ENCODE results near the gene FHAD1. TPM values are rescaled to one million over a fixed set of nuclear protein-coding genes. Genes with fewer than 3 reads are reported as not detected.

Gene FHAD1
- total and polyA plus RNA-seq, 4 donors = under 0.01 to 0.13 (median 0.05) TPM; not detected in 1

- Histone ChIP-seq H3K27me3 (ENCODE audit: control insufficient read depth in 4 of 4, insufficient read depth in 4 of 4, low read length in 3 of 4) (no peaks in the 10 kb centered on the region), H3K27ac (ENCODE audit: low read depth in 1 of 2, low read length in 2 of 2) (no peak overlapping the region), H3K4me3 (ENCODE audit: low read depth in 1 of 3, low read length in 3 of 3) (no peak overlapping the region), H3K36me3 (ENCODE audit: control insufficient read depth in 4 of 4, insufficient read depth in 3 of 4, low read depth in 1 of 4, low read length in 3 of 4) (no peaks in the 10 kb centered on the region), H3K4me1 (ENCODE audit: control insufficient read depth in 4 of 4, insufficient read depth in 4 of 4, low read length in 3 of 4) (no peaks in the 10 kb centered on the region), H3K9me3 (ENCODE audit: control insufficient read depth in 4 of 4, low read length in 3 of 4) (no peaks in the 10 kb centered on the region), H3K9ac (ENCODE audit: low read depth in 1 of 2, low read length in 2 of 2) (no peak overlapping the region)
- no peak for DNase-seq (ENCODE audit: low spot score)
- WGBS = 90% methylated on average over 9 of the region's 9 CpGs
- TF ChIP-seq FOXA1 (IDR thresholded peaks at IDR 0.05) = no peak
- TF ChIP-seq FOXA2 (IDR thresholded peaks at IDR 0.05) = no peak
- no peak for TF ChIP-seq ATF3 (IDR thresholded peaks at IDR 0.05)
- TF ChIP-seq EGR1 (IDR thresholded peaks at IDR 0.05; ENCODE audit: low read depth in 2 of 2) = no peak
- TF ChIP-seq GABPA (IDR thresholded peaks at IDR 0.05 in 1 of 2, conservative IDR thresholded peaks at IDR 0.05 in 1 of 2) = no peak
- TF ChIP-seq JUND (IDR thresholded peaks at IDR 0.05) = no peak
- no peak for TF ChIP-seq REST (IDR thresholded peaks at IDR 0.05)
- TF ChIP-seq TAF1 (conservative IDR thresholded peaks at IDR 0.05) = no peak
- TF ChIP-seq HNF4G (IDR thresholded peaks at IDR 0.05) = no peak
Measured at GRCh38 chr1:15236746-15237145, 10.3 kb upstream of the FHAD1 start.

GRCh38 chr1:15238789-15239188, 8.2 kb upstream of the FHAD1 start:
- Histone ChIP-seq H3K4me1 (ENCODE audit: control insufficient read depth in 4 of 4, insufficient read depth in 4 of 4, low read length in 3 of 4) (no peaks in the 10 kb centered on the region), H3K36me3 (ENCODE audit: control insufficient read depth in 4 of 4, insufficient read depth in 3 of 4, low read depth in 1 of 4, low read length in 3 of 4) (no peaks in the 10 kb centered on the region), H3K27ac (ENCODE audit: low read depth in 1 of 2, low read length in 2 of 2) (no peak overlapping the region), H3K27me3 (ENCODE audit: control insufficient read depth in 4 of 4, insufficient read depth in 4 of 4, low read length in 3 of 4) (no peaks in the 10 kb centered on the region), H3K9ac (ENCODE audit: low read depth in 1 of 2, low read length in 2 of 2) (no peak overlapping the region), H3K4me3 (ENCODE audit: low read depth in 1 of 3, low read length in 3 of 3) (no peak overlapping the region), H3K9me3 (ENCODE audit: control insufficient read depth in 4 of 4, low read length in 3 of 4) (no peaks in the 10 kb centered on the region)
- DNase-seq (ENCODE audit: low spot score) = no peak
- no peak for TF ChIP-seq EGR1 (IDR thresholded peaks at IDR 0.05; ENCODE audit: low read depth in 2 of 2)
- no peak for TF ChIP-seq CTCF (IDR thresholded peaks at IDR 0.05; ENCODE audit: low read depth, low read length, missing input control)
- TF ChIP-seq FOXA1 (IDR thresholded peaks at IDR 0.05) = no peak
- TF ChIP-seq MAX (IDR thresholded peaks at IDR 0.05) = no peak
- TF ChIP-seq, protein P1, sequence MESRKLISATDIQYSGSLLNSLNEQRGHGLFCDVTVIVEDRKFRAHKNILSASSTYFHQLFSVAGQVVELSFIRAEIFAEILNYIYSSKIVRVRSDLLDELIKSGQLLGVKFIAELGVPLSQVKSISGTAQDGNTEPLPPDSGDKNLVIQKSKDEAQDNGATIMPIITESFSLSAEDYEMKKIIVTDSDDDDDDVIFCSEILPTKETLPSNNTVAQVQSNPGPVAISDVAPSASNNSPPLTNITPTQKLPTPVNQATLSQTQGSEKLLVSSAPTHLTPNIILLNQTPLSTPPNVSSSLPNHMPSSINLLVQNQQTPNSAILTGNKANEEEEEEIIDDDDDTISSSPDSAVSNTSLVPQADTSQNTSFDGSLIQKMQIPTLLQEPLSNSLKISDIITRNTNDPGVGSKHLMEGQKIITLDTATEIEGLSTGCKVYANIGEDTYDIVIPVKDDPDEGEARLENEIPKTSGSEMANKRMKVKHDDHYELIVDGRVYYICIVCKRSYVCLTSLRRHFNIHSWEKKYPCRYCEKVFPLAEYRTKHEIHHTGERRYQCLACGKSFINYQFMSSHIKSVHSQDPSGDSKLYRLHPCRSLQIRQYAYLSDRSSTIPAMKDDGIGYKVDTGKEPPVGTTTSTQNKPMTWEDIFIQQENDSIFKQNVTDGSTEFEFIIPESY (IDR thresholded peaks at IDR 0.05) = no peak
- TF ChIP-seq HNF4A (conservative IDR thresholded peaks at IDR 0.05) = no peak
- TF ChIP-seq SP1 (IDR thresholded peaks at IDR 0.05) = no peak
- no peak for TF ChIP-seq JUND (IDR thresholded peaks at IDR 0.05)
- TF ChIP-seq RXRA (IDR thresholded peaks at IDR 0.05) = no peak
- TF ChIP-seq YY1 (IDR thresholded peaks at IDR 0.05) = no peak
- no peak for TF ChIP-seq GABPA (IDR thresholded peaks at IDR 0.05 in 1 of 2, conservative IDR thresholded peaks at IDR 0.05 in 1 of 2)
- no peak for TF ChIP-seq RAD21 (IDR thresholded peaks at IDR 0.05)
- no peak for TF ChIP-seq HNF4G (IDR thresholded peaks at IDR 0.05)
- TF ChIP-seq FOXA2 (IDR thresholded peaks at IDR 0.05) = no peak
- 84% methylated on average over 1 of the region's 1 CpG for WGBS

All from liver (tissue), 9 donors.